NCI-H2029 treated with DMSO at 0.1 percent for 48 hours (cell line): ENCODE measurements around the gene KLHDC8A.
"Not testable (repeated sequence)": the region's sequence is repeated elsewhere in the genome, so short reads cannot be mapped to it uniquely, and the experiment has no call there.

Source experiments
- DNase-seq: peaks from one replicate; lab custom pipeline; 2025; lab: John Stamatoyannopoulos, UW

Gene KLHDC8A, protein sequence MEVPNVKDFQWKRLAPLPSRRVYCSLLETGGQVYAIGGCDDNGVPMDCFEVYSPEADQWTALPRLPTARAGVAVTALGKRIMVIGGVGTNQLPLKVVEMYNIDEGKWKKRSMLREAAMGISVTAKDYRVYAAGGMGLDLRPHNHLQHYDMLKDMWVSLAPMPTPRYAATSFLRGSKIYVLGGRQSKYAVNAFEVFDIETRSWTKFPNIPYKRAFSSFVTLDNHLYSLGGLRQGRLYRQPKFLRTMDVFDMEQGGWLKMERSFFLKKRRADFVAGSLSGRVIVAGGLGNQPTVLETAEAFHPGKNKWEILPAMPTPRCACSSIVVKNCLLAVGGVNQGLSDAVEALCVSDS

DNA sequence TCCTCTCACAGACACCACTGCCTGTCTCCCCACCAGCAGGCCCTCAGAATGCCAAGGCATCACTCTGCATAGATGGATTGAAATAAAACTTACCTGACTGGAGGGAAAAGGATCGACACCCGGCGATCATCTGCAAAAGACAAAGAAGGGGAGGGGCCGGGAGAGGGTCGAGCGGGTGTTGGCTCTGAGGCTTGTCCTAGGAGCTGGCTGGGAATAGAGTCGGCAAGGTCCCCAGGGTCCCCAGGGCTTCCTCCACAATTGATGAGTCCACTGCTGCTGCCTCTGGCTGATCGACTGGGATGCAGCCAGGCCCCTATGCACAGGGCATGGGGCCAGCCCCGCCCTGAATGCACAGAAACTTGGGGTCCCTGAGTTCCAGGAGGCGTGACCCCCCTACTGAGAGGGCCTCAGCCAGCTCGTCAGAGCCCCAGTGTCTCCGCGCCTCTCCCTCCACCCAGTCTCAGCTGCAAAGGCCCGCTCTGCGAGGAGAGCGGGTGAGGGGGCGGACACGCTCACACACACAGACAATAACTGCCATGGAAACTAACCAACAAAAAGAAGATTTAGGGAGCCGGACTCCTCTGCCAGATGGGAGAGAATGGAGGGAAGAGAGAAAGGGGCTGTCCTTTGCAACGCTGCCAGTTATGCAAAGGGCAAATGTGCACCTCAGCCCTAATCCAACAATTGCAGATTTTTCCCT, at the start of gene KLHDC8A:
TSS of gene KLHDC8A (minus strand) at position 483 of the 700 bp plus-strand sequence. CDS start 13,318 bp downstream, outside the sequence.
- no peak for DNase-seq

DNA sequence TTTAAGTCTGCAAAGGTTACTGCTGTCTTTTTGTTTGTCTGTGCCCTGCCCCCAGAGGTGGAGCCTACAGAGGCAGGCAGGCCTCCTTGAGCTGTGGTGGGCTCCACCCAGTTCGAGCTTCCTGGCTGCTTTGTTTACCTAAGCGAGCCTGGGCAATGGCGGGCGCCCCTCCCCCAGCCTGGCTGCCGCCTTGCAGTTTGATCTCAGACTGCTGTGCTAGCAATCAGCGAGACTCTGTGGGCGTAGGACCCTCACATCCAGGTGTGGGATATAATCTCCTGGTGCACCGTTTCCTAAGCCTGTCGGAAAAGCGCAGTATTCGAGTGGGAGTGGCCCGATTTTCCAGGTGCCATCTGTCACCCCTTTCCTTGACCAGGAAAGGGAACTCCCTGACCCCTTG, 49.5 kb upstream of the KLHDC8A start:
- DNase-seq: not testable (repeated sequence)

DNA sequence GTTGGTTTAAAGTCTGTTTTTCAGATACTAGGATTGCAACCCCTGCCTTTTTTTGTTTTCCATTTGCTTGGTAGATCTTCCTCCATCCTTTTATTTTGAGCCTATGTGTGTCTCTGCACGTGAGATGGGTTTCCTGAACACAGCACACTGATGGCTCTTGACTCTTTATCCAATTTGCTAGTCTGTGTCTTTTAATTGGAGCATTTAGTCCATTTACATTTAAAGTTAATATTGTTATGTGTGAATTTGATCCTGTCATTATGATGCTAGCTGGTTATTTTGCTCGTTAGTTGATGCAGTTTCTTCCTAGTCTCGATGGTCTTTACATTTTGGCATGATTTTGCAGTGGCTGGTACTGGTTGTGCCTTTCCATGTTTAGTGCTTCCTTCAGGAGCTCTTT, 47.8 kb upstream of the KLHDC8A start:
- DNase-seq: not testable (repeated sequence)

DNA sequence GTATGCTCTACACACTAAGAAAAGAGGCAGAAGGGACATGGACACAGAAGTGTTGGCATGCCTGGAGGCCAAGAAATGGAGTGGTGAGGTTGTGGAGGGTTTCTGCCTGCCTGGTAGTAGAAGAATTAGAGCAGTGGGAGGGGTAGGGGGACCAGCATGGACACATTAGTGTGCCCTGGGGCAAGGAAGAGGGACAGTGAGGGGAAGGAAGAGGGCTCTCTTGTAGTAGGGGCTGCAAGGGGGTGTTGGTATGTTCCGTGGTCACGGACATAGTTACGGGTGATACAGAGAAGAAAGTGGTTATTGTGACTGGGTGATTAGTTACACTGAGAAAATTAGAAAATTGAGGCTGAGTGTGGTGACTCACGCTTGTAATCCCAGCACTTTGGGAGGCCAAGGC, 41.9 kb upstream of the KLHDC8A start:
- DNase-seq: no peak

DNA sequence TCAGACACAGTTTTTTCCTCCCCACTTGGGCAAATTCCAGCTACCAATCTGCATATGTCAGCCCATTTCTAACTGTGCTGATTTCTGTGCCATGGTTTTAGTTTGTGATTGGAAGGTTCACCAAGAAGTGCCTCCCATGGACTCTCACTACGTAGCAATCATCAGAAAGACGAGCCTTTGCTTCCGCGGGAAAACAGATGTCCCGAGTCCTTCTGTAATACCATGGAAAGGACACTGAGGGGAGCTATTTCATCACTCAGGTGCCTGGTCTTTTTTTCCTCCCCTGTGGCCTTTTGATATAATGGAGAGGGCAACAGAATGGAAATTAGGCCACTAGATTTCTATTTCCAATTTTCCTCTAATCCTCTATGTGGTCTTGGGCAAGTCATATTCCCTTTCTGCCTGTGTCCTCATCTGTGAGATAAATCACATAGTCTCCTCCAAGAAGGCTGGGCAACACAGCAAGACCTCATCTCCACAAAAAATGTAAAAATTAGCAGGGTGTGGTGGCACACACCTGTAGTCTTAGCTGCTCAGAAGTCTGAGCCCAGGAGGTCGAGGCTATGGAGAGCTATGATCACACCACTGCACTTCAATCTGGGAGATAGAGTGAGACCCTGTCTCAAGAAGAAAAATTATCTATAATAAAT, 40.4 kb upstream of the KLHDC8A start:
- peak; percentile 64 for DNase-seq

DNA sequence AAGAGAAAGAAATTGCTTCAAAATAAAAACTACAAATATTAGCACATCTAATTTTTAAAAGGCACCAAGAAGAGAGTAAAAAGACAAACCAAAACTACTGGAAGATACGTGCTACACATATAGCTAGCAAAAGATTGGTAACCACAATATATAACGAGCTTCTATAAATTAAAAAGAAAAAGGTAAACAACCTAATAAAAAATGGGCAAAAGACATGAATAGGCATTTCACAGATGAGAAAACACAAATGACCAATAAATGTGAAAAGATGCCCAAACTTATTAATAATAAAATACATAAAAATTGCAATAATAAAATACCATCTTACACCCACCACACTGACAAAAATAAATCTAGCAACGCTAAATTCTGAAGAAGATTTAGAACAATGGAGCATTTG, 38.9 kb upstream of the KLHDC8A start:
- no peak for DNase-seq

DNA sequence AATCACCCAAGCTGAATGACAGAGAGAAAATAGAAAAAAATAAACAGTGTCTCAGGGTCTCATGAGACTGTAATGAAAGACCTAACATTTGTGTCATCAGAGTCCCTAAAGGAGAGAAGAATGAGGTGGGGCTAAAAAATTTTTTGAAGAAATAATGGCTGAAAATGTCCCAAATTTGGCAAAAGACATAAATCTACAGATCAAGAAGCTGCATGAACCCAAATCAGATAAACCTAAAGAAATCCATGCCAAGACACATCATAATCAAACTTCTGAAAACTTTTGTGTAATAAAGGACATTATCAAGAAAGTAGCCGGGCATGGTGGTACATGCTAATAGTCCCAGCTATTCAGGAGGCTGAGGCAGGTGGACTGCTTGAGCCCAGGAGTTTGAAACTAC, 35.9 kb upstream of the KLHDC8A start:
- no peak for DNase-seq

DNA sequence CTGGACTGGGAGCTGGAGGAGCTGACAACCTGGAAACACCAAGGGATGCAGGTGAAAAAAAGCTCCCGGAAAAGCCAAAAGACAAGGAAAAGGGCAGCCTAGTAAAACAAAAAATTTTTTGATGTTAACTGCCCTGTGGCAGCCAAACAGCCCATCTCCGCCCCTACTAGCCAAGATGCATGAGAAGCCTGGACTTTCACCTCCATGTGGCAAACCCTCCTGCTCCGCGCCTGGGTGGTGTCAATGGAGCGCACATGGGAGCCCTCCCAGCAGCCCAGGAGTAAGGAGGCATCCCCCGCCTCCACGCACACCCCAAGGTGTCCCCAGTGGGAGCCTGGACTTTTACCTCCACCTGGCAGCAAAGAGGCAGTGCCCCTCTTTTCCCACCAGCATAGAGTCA, 34.7 kb upstream of the KLHDC8A start:
- no peak for DNase-seq

DNA sequence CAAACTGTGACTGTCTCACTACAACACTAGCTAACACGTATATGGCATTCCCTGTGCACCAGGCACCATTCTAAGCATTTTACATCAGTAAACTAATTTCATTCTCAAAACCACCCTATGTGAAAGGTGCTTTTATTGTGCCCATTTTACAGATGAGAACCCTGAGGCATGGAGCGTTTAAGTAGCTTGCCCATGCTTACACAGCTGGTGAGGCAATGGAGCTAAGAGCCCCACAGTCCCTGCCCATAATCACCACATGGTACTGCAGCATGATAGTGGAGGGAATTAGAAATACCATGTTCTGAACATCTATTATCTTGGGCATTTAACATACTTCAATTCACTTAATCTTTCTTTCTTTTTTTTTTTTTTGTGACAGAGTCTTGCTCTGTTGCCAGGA, 31.1 kb upstream of the KLHDC8A start:
- DNase-seq: no peak

DNA sequence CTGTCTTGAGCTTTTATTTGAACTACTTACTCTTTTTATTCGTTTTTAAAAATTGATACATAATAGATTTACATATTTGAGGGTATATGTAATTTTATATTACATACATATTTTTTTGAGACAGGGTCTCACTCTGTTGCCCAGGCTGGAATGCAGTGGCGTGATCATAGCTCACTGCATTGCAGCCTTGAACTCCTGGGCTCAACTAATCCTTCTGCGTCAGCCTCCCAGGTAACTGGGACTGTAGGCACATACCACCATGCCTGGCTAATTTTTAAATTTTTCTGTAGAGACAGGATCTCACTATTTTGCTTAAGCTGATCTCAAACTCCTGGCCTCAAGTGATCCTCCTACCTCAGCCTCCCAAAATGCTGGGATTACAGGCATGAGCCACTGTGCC, 26.3 kb upstream of the KLHDC8A start:
- DNase-seq: not testable (repeated sequence)

DNA sequence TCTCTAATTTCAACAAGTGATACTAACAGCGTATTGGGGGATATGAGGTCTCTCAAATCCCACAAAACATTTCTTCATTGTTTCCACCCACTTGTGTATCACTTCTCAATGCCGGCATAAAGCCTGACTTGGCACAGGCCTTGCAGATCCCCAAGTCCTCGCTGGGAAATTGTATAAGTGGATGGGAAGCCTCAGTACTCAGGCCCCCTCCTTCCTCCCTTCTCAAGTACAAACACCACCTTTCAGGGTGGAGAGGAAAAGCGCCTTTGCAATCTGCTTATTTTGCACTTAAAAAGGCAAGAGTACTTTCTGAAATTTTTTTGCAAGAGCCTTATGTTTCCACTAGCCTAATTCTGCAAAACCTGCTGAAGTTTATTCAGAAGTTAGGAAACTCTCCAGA, 25.8 kb upstream of the KLHDC8A start:
- no peak for DNase-seq

DNA sequence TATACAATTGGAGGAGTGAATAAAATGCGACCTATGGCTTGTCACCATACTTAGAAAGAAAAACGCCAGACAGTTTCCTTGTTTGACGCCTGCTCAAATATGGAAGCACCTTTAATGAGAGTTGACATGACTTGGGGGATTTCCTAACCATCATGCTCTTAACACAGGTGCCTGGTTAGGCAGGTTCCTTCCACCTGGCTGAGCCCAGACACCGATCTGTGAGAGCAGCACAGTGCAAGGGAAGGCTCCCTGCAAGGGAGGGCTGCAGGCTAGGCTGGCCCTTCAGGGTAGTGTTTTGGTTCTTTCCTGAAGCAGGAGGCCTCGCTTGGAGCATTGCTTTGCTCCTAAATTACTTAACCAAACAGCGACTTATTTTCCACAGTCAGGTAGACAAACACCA, 24.6 kb upstream of the KLHDC8A start:
- no peak for DNase-seq

DNA sequence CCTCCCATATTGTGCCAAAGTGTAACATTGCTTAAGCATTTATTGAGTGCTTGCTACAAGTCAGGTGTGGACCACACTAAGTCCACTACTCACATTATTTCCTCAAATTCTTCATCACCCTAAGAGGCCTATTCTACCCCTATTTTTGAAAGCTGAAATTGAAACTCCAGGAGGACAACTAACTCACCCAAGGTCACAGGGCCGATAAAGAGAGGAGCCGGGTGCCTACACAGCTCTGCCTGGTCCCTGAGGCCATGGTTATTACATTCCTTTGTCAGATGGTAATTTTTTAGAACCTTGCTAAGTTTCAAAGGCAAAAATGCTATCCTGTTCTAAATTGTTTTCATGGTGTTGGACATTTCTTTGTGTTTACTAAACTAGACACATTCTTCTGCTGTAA, 24.2 kb upstream of the KLHDC8A start:
- no peak for DNase-seq

DNA sequence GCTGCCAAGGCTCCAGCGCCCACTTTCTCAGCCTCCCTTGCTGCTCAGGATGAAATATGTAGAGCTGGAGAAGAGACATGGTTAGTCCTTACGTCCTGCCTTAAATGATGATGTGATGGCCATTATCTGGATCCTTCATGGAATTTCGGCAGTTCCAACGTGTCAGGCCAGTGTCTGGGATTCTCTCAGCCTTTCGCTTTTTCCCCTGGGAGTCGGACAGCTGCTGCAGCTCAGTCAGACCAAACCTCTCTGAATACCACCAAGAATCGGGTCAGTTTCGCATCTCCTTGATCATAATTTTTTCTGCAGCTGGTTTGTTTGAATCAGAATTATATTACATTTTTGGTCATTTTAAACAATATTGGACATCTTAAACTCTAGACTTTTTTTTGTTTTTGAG, 22.3 kb upstream of the KLHDC8A start:
- no peak for DNase-seq

DNA sequence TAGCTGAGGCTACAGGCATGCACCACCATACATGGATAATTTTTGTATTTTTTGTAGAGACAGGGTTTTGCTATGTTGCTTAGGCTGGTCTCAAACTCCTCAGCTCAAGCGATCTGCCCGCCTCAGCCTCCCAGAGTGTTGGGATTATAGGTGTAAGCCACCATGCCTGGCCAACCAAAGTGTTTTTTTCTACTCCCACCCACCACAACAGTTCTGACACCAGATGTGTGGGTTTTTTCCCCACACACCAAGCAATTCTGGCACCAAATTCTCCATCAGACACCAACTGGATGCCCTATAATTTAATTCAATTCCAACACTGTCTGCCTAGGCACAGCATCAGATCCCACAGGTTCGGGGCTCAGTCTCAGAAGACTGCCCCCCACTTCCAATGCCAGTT, 20.6 kb upstream of the KLHDC8A start:
- DNase-seq: no peak

DNA sequence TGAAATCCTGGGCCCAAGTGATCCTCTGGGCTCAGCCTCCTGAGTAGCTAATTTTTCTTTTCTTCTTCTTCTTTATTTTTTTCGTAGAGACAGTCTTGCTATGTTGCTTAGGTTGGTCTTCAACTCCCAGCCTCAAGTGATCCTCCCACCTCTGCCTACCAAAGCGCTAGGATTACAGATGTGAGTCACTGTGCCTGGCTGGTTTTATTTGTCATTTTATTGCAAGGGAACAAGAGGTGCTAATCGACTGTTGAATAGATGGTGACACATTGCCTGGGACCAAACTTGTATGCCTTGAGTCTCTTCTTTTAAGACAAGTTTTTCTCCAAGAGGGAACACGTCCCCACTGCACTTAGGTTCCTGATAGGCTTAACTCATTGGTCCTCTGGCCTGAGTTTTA, 20.0 kb upstream of the KLHDC8A start:
- no peak for DNase-seq

DNA sequence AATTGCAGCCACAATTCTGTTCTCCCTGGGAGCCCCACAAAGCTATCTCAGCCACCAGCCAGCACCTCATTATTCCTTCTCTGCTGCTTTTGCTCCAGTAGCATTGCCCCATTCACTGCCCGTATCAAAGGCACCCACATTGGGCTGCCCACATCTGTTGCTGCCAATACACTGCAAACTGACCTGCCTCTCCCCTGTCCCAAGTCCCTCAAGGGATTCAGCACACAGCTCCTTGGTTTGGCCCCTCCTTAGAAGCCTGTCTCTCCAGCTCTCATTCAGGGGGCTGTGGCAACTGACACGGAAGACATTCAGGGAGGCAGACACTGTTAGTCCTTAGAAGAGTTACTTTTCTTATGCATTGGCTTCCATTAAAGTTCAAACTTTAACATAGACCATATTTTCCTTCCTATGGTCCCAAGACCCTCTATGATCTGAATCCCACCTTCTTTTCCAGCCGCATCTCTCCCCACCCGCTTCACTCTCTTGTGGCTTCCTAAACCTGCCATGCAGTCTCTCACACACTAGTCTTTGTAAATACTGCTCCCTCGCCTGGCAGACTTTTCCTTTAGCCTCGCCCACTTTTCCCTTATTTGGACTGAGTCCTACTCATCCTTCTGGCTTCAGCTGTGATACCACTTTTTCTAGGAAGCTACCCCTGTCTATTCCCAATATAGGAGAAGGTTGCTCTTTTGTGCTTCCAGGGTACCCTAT, 19.3 kb upstream of the KLHDC8A start:
- peak; percentile 75 for DNase-seq

DNA sequence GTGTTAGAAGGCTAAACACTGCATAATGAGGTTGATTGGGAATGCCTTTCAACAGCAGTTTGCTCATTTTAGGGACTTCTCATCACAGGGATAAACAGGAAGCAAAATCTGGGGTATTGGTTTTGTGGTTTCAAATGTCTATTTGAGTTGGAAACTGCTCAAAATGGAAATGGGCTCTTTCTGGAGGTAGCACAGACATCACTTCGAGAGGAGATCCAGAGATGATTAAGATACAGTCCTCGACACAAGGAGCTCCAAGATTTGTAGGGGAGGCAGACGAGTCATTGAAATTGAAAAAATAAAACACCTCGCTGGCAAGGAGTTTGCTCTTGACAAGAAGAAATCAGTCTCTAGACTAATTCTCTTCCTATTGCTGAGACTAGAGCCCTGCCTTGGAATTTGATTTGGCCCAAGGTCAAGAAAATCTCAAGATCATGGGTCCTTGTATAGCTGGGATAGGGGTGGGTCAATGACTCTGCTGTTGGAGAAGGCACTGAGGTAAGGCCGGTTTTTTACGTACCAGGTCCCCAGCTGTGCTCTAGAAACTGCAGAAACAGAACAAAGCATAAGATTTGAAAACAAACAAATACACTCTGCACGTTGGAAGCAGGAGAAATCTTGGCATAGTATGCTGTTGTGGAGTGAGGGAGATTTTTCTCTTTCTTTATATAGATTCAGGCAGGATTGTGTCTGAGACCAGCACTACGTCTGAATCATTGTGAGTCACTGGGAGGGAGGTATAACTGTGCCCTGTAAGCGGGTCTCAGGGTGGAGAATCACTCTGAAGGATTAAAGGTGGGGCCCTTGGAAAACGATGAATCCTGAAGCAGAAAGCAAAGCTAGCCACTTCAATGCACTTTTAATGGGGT, 17.7 kb upstream of the KLHDC8A start:
- peak; percentile 62 for DNase-seq

DNA sequence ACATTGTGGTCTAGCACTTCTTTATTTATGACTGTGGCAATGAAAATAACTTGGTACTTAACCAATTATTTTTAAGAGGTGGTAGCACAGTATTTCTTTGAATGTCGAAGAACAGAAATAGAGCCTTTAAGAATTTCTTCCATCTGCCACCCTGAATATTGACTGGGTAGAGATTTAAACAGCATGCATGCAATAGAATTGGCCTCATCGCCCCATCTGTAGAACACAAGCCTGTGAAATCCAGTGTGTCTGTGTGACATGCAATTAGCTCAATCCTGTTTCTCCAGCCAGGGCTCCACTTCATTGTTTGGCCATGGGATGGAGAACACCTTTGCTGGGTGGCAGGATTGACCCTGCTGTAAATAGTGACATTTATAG, 17.1 kb upstream of the KLHDC8A start:
- peak; percentile 62 for DNase-seq

DNA sequence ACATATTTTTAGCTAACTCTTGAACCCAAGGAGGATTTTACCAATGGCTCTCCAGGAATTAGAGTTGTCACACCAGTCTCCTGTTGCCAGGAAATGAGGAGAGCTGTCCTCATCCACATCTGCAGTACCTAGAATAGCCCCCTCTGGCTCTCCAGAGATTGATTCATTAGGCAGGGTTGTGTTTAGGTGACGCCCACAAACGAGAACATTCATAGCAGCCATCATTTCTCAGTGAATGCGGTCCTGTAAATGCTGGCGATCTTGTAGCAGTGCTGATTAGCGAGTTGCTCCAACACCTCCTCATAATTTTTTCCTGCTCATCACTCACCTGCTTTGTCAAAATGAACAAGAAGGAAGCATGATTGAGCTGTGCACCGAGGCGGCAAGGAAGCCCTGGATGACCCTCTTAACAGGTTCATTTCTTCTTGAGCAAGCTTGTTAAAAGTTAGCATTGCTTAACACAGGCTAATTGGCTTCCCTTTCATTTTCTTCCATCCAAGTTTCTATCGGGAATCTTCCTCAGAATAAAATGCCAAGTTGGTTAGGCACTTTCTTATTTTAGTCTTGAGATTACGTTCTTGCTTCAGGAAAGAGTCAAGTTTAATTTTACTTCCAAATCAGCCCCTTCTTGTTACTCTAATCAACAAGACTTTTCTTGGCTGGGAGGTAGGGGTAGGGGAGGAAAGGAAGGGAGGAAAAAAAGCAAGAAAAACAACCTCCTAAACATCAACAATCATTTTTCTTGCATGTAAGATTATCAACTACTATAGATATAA, 16.5 kb upstream of the KLHDC8A start:
- DNase-seq: peak; percentile 30
